PC-9 (cell line): ENCODE data around the gene EYS.

Source experiments
- EZH2 ChIP-seq: fragments of 200-600 bp; sonication (generic); IDR thresholded peaks from 2 replicates; pipeline ENCODE4 v1.8.0; 2017; ENCODE audit warnings: antibody characterized with exemption, low read depth
- TF ChIP-seq, protein P1 (sequence below): fragments of 200-600 bp; sonication (generic); conservative IDR thresholded peaks from 2 replicates; pipeline ENCODE4 v1.6.1; 2017; ENCODE audit warnings: mixed run types, antibody characterized with exemption, mild to moderate bottlenecking, moderate library complexity

DNA sequence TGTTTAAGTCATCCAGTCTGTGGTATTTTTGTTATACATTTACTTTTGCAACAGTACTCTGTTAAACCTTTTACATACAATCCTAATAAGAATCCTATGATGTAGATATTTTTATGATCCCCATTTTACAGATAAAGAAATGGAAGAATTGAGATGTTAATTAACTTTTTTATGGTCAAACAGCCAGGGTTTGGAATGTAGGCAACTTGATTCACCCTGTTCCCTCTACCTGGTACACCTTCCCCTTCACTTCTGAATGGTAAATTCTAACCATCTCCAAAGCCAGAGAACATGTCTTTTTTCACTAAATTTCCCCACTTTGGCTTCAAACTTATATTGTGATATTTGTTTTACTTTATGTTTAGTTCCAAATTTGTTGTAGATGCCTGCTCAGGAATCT, 1771.3 kb downstream of the EYS start:
- TF ChIP-seq, protein P1, sequence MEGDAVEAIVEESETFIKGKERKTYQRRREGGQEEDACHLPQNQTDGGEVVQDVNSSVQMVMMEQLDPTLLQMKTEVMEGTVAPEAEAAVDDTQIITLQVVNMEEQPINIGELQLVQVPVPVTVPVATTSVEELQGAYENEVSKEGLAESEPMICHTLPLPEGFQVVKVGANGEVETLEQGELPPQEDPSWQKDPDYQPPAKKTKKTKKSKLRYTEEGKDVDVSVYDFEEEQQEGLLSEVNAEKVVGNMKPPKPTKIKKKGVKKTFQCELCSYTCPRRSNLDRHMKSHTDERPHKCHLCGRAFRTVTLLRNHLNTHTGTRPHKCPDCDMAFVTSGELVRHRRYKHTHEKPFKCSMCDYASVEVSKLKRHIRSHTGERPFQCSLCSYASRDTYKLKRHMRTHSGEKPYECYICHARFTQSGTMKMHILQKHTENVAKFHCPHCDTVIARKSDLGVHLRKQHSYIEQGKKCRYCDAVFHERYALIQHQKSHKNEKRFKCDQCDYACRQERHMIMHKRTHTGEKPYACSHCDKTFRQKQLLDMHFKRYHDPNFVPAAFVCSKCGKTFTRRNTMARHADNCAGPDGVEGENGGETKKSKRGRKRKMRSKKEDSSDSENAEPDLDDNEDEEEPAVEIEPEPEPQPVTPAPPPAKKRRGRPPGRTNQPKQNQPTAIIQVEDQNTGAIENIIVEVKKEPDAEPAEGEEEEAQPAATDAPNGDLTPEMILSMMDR: no peak
- no peak for TF ChIP-seq EZH2
